ENCODE data around the gene TAB2. TPM values are rescaled to one million over a fixed set of nuclear protein-coding genes. Genes with fewer than 3 reads are reported as not detected.
"Not testable (repeated sequence)": the region's sequence is repeated elsewhere in the genome, so short reads cannot be mapped to it uniquely, and the experiment has no call there.

The TAB2 gene
- polyA plus RNA-seq, 1 donor, result 54.6 TPM

GRCh38 chr6:149313070-149313469, 4.4 kb upstream of the TAB2 start:
- DNase-seq (ENCODE audit: low read depth), result no peak

GRCh38 chr6:149313861-149314260, 3.7 kb upstream of the TAB2 start:
- no peak for DNase-seq (ENCODE audit: low read depth)

GRCh38 chr6:149314325-149314905, 3.1 kb upstream of the TAB2 start:
- no peak for DNase-seq (ENCODE audit: low read depth)

GRCh38 chr6:149316108-149316727, 1.3 kb upstream of the TAB2 start:
- DNase-seq (ENCODE audit: low read depth), result no peak

- peak; percentile 71 for DNase-seq (ENCODE audit: low read depth)
Measured at GRCh38 chr6:149316740-149317643, 520 bp upstream of the TAB2 start.

- no peak for DNase-seq (ENCODE audit: low read depth)
Measured at GRCh38 chr6:149318581-149319286, 1.2 kb downstream of the TAB2 start.

- no peak for DNase-seq (ENCODE audit: low read depth)
Measured at GRCh38 chr6:149319422-149319821, 1.9 kb downstream of the TAB2 start.

GRCh38 chr6:149320016-149320415, 2.5 kb downstream of the TAB2 start:
- DNase-seq (ENCODE audit: low read depth), result not testable (repeated sequence)

GRCh38 chr6:149320796-149321195, 3.3 kb downstream of the TAB2 start:
- no peak for DNase-seq (ENCODE audit: low read depth)

GRCh38 chr6:149323353-149323752, 5.8 kb downstream of the TAB2 start:
- DNase-seq (ENCODE audit: low read depth), result no peak

GRCh38 chr6:149323925-149324324, 6.4 kb downstream of the TAB2 start:
- DNase-seq (ENCODE audit: low read depth), result no peak

GRCh38 chr6:149324428-149324827, 6.9 kb downstream of the TAB2 start:
- no peak for DNase-seq (ENCODE audit: low read depth)

GRCh38 chr6:149325648-149326236, 8.2 kb downstream of the TAB2 start:
- no peak for DNase-seq (ENCODE audit: low read depth)

GRCh38 chr6:149327638-149328037, 10.1 kb downstream of the TAB2 start:
- no peak for DNase-seq (ENCODE audit: low read depth)

- no peak for DNase-seq (ENCODE audit: low read depth)
Measured at GRCh38 chr6:149328083-149328482, 10.6 kb downstream of the TAB2 start.

GRCh38 chr6:149329529-149329928, 12.0 kb downstream of the TAB2 start:
- DNase-seq (ENCODE audit: low read depth), result no peak

- DNase-seq (ENCODE audit: low read depth), result no peak
Measured at GRCh38 chr6:149330133-149330532, 12.6 kb downstream of the TAB2 start.

- DNase-seq (ENCODE audit: low read depth), result no peak
Measured at GRCh38 chr6:149331043-149331807, 13.7 kb downstream of the TAB2 start.

- no peak for DNase-seq (ENCODE audit: low read depth)
Measured at GRCh38 chr6:149331871-149332270, 14.4 kb downstream of the TAB2 start.

GRCh38 chr6:149332602-149333265, 15.2 kb downstream of the TAB2 start:
- no peak for DNase-seq (ENCODE audit: low read depth)

GRCh38 chr6:149333266-149333620, 15.7 kb downstream of the TAB2 start:
- no peak for DNase-seq (ENCODE audit: low read depth)

Data from forelimb muscle (tissue), 1 donor.